Measurements from ENCODE around the gene ATXN2.
A peak's percentile ranks its signal among the peaks of the same experiment; 100 is the strongest.
"Not testable (repeated sequence)": the region's sequence is repeated elsewhere in the genome, so short reads cannot be mapped to it uniquely, and the experiment has no call there.

The ATXN2 gene

DNA sequence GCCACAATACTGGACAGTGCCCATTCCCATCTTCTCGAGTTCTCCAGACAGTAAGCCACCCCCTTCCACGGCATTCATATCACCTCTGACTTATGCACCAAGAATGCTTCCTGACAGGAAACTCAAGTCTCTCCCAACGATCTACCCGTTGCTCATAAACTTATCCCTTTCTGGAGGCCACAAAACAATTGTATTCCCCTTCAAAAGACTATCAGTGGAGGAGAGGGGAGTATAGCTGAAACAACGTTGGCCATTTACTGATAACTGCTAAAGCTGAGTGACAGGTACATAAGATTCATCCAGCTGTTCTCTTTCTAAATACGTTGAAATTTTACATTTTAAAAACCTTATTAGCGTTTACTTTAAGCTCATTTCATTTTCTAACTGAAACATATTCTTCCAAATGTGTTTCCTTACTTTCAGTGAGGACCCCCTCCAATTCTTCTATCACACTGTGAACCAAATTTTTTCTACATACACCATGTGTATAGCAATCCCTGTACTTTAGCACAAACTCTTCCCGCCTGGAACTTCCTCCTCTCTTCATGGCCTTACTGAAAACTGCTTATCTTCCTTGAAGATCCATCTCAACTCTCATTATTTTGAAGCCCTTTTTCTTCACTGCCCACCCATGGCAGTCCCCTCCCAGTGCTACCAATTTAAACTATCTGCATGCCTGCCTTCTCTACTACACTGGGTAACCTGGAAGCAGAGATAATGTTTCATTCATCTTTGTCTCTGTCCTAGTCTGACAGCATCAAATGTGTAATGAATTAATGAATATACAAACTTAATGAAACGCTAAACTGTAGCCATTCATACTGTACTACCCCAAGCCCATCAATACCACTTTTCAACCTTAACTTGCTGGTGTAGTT is 28.8 kb downstream of the ATXN2 start:
- DNase-seq (ENCODE audit: low spot score), result no peak

DNA sequence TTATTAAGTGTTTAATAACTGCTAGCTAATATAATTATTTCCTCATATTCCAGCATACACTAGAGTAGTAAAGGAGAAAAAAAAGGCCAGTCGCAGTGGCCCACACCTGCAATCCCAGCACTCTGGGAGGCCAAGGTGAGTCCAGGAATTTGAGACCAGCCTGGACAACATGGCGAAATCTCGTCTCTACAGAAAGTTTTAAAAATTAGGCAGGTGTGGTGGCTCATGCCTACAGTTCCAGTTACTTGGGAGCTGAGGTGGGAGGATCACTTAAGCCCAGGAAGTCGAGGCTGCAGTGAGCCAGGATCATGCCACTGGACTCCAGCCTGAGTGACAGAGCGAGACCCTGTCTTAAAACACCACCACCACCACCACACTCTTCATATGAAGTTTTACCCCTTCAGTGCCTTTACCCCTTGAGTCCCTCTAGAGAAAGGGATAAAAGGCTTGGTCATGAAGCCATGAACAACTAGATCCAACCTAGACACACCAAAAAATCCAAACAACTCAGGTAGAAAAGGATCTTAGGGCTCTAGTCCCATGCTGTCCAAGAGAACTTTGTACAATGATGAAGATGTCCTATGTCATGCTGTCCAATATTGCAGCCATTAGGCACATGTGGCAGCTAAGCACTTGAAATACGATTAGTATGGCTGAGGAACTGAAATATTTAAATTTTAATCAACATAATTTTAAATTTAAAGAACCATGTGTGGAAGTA is 29.6 kb downstream of the ATXN2 start:
- no peak for DNase-seq (ENCODE audit: low spot score)

DNA sequence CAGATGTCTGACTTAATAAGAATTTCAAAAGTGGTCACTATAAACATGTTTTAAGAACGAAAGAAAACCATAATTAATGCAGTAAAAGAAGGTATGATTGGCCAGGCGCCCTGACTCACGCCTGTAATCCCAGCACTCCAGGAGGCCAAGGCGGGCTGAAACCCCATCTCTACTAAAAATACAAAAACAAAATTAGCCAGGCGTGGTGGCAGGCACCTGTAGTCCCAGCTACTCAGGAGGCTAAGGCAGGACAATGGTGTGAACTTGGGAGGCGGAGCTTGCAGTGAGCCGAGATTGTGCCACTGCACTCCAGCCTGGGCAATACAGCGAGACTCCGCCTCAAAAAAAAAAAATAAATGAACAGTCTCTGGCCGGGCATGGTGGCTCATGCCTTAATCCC is 38.3 kb downstream of the ATXN2 start:
- not testable (repeated sequence) for DNase-seq (ENCODE audit: low spot score)

DNA sequence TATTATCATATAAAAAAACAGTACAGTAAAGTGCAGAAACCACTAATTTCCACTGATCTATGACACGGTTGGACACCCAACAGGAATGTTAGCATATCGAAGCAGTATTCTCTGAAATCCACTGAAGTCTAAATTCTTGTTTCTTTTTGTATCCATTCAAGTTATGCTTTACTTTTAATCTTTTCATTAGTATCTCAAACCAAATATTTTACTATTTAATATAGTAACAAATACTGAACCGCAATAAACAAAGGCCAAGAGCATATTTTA is 41.1 kb downstream of the ATXN2 start:
- no peak for DNase-seq (ENCODE audit: low spot score)

DNA sequence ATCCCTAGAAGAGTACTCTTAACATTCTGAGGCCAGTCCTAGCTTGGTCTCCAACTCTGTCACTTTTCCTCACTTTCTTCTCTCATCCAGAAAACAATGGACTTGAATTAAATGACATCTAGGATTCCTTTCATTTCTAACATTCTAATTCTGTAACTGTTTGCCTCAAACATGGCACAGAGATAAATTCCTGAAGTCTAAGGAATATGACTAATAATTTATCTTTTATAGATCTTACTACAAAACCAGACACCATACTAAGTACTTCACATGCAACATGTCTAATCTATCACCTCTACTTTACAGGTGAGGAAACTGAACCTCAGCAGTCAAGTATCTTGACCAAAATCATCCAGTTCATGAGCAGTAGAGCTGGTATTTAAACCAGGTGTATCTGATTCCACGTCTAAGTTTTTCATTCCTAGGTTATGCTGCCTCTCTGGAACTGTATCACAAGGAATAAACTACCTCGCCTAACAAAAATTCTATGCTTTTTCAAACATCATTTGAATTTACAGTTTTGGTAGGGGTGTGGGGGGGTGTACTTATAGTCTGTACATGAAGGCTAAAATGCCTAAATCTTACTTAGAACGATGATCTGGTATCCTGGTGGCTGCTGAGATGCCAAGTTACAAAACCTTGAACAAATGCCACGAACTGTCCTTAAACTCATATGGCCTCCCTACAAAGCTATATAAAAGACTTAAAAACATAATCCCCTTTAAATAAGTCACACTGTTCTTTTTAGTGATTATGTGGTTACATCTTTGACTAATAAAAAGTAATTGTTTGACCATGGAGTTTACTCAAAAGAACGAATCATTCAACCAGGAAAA is 41.6 kb downstream of the ATXN2 start:
- DNase-seq (ENCODE audit: low spot score), result no peak

DNA sequence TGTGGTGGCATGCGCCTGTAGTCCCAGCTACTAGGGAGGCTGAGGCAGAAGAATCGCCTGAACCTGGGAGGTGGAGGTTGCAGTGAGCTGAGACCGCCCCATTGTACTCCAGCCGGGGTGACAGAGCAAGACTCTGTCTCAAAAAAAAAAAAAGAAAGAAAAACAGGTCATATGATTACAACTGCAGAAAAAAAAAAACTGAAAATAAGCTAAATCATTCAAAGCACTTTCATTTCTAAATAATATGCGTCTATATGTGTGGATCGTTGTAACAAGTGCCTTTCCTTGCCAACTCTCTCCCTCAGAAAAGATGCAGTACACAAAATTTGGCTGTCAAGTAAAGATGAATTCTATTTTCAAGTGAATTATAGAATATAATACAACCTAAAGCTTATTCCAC is 42.4 kb downstream of the ATXN2 start:
- no peak for DNase-seq (ENCODE audit: low spot score)

DNA sequence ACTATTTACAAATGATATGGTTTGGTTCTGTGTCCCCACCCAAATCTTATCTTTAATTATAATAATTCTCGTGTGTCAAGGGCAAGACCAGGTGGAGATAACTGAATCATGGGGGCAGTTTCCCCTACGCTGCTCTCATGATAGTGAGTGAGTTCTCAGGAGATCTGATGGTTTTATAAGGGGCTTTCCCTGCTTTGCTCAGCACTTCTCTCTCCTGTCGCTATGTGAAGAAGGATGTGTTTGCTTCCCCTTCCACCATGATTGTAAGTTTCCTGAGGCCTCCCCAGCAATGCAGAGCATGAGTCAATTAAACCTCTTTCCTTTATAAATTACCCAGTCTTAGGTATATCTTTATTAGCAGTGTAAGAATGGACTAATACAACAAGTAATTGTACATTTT is 43.8 kb downstream of the ATXN2 start:
- not testable (repeated sequence) for DNase-seq (ENCODE audit: low spot score)

DNA sequence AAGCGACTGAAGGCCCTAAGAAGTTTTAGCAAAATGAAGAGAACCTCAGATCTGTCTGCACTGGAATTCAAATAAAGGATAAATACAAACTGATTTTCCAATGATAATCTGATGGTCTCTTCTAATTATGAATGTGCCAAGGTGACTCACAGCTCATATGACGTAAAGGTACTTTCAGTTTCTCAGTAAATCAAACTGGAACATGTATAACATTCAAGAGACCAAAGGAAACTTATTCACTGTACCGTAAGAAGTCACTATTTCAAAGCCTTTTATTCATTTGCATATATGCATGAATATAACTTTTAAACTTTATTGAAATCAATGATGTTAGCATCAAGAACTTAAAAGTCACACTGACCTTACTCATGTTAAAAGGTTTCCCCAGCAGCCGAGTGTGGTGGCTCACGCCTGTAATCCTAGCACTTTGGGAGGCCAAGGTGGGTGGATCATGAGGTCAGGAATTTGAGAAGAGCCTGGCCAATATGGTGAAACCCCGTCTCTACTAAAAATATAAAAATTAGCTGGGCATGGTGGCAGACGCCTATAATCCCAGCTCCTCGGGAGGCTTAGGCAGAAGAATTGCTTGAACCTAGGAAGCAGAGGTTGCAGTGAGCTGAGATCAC is 52.2 kb downstream of the ATXN2 start:
- DNase-seq (ENCODE audit: low spot score), result no peak

DNA sequence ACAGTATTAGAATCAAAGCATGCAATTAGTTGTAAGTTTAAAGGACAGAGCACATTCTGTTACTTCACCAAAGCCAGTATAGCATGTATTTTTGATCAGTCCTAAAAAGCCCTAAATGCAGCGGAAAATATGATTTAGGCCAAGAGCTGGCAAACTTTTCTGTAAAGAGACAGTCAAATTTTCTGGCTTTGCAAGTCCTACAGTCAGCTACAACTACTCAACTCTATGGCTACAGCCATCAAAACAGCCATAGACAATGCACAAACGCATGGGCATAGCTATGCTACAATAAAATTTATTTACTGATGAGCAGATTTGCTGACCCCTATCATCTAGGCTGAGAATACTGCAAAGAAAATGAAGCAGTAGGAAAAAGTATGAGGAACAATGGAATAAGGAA is 52.9 kb downstream of the ATXN2 start:
- no peak for DNase-seq (ENCODE audit: low spot score)

DNA sequence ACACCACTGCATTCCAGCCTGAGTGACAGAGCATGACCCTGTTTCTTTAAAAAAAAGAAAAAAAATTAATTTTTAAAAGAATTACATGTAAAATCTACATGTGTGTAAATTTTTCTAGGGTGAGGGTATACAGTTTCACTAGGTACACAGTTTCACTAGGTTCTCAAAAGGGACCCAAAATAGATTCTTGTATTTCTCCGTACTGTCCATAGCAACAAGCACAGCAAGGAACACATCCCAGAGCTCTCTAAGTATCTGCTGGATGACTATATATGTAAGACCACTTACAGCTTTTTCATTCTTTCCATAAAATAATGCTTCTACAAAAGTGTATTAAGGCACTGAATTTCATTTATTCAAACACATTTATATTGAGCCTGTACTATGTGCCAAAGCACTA is 55.1 kb downstream of the ATXN2 start:
- no peak for DNase-seq (ENCODE audit: low spot score)

DNA sequence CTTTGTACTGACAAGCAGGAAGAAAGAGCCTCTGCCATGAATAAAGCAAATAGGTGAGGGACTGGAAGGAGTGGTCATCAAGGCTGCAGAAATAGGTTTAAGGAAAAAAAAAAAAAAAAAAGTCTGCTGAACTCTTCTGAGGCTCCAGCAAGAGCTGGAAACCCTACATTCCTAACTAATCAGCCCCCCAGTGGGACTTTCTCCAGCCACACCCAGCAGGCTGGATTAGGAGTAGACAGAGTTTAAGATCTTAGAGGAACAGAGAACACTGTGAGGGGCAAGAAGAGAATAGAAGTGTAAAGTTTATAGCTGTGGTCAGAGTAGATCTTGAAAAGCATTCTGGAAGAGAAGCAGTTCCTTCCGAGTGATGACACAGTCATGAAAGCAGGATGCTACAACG is 66.4 kb downstream of the ATXN2 start:
- no peak for DNase-seq (ENCODE audit: low spot score)

DNA sequence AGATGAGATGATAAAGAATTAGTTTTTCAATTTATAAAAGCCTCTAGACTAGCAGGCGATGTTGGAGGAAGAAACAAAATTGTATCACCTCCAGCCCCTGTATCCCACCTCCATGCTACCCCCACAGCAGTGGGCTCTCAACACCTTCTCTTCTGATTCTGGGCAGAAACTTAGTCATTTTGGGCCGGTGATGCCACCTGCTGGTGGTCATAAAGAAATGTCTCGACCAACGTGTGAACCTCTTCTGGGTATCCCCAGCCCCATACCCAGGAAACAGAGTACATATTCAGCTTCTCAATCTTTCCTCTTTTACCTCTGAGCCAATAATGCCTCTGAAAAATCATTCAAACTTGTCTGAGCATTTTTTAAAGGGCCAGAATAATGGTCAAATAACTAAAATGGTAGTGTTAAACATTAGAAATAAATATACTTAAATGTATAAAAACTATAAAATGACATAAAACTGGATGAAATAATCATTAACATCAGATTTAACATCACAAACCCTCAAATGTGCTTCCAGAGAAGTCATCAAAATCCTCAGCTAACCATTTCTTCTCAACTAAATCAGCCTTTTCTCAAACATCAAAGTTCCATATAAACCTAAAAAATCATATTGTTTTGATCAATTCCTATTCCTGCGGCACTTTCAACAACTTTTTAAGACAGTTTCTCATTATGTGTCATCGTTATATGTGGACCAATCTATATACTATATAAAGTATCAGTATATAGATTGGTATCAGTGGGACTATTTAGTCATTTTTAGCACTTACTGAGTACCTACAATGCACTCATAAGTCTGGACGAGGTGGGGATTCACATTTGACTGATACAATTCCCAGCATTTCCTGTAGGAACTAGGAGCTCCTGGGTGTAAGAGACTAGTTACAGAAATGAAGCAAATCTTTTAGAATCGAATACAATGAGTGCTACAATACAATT is 69.4 kb downstream of the ATXN2 start:
- peak; percentile 83 for DNase-seq (ENCODE audit: low spot score)

DNA sequence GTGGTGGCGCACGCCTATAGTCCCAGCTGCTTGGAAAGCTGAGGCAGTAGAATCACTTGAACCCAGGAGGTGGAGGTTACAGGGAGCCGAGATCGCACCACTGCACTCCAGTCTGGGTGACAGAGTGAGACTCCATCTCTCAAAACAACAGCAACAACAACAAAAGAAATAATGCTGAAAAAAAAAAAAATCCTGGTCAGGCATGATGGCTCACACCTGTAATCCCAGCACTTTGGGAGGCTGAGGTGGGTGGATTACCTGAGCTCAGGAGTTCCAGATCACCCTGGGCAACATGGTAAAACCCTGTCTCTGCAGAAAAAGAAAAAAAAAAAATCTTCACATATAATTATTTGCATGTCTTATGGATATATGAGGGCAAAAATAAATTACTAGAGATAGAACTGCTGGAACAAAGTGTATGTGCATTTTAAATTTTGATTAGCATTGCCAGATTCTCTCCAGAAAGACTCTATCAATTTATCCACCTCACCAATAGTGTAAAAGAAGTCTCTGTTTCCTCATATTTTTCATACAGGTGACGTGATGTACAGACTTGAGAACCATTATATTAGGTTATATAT is 75.4 kb downstream of the ATXN2 start:
- no peak for DNase-seq (ENCODE audit: low spot score)

DNA sequence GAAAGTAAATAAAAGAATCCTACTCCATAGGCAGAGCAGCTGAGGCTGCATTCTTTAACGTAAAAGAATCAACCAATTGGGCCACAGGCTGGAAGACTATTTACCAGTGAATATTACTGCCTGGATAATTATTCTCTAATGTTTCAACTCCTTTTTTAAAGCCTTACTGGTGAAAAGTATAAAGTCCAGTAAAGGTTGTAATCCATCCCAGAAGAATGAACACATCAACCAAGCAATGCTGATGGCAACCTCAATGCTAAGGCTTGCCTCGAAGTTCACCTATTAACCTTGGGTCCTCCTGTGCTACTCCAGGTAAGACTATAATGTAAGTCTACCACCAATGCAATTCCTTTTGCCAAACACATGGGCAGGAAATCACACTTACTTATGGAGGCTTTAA is 77.3 kb downstream of the ATXN2 start:
- DNase-seq (ENCODE audit: low spot score), result no peak

DNA sequence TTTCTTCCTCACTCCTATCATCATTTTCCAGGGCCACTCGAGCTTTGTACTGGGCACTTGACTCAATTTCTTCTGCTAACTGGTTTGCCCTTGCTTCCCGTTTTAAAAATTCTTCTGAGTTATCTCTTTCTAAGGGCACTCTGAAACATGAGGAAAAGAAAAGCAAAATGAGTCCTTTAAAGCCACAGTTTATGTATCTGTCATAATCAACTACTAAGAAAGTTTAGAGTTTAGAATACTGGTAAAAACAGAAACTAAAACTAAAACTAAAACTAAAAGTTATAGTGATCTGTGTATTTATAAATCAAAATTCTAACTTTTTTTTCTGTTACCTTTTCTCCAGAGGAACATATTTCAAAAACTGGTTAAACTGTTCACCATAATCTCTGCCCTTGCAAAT is 79.2 kb downstream of the ATXN2 start:
- DNase-seq (ENCODE audit: low spot score), result no peak

DNA sequence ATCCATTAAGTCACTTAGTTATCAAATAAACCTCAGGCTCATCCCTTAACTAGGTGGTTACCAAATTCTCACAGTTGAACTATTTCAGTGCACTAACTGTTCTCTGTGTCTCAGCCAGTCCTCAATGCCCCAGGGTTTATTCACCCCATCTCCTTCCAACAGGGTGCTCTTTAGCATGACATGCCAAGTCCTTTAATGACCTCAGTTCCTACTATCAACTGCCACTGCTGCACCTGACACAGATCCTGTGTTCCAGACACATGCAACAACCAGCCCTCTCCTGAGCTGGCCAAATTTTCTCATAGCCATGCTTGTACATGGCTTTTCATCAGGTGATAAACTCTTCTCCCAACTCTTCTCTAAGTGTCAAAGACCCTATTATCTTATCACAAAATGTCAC is 80.0 kb downstream of the ATXN2 start:
- no peak for DNase-seq (ENCODE audit: low spot score)

DNA sequence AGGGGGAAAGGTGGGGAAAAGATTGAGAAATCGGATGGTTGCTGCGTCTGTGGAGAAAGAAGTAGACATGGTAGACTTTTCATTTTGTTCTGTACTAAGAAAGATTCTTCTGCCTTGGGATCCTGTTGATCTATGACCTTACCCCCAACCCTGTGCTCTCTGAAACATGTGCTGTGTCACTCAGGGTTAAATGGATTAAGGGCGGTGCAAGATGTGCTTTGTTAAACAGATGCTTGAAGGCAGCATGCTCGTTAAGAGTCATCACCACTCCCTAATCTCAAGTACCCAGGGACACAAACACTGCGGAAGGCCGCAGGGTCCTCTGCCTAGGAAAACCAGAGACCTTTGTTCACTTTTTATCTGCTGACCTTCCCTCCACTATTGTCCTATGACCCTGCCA is 91.4 kb downstream of the ATXN2 start:
- DNase-seq (ENCODE audit: low spot score), result not testable (repeated sequence)

DNA sequence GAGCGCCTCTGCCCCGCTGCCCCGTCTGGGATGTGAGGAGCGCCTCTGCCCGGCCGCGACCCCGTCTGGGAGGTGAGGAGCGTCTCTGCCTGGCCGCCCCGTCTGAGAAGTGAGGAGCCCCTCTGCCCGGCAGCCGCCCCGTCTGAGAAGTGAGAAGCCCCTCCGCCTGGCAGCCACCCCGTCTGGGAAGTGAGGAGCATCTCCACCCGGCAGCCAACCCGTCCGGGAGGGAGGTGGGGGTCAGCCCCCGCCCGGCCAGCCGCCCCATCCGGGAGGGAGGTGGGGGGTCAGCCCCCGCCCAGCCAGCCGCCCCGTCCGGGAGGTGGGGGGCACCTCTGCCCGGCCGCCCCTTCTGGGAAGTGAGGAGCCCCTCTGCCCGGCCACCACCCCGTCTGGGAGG is 91.9 kb downstream of the ATXN2 start:
- not testable (repeated sequence) for DNase-seq (ENCODE audit: low spot score)

DNA sequence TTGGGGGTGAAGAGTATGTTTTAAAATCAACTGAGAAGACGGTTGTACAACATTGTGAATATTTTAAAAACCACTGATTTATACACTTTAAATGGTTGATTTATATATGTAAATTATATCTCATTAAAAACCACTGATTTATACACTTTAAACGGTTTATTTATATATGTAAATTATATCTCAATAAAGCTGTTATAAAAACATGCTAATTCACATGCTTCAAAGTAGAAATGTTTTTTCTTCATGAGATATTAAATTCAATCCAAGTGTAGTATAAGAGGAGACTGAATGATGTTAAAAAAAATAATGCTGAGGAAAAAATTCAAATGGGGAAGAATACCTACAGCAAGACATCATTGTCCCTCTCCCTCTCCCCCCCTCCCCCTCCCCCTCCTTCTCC is 92.9 kb downstream of the ATXN2 start:
- no peak for DNase-seq (ENCODE audit: low spot score)

DNA sequence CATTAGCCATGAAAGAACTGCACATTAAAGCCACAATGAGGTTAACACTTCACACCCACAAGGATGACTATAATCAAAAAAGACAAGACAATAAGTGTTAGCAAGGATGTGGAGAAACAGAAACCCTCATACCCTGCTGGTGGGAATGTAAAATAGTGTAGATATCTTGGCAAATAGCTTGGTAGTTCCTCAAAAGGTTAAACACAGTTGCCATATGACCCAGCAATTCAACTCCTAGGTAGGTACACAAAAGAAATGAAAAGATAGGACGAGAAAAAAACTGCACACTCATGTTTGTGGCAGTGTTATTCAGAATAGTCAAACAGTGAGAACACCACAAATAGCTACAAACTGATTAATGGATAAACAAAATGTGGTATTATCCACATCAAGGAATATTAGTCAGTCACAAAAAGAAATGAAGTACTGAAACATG is 93.5 kb downstream of the ATXN2 start:
- DNase-seq (ENCODE audit: low spot score), result peak; percentile 16

DNA sequence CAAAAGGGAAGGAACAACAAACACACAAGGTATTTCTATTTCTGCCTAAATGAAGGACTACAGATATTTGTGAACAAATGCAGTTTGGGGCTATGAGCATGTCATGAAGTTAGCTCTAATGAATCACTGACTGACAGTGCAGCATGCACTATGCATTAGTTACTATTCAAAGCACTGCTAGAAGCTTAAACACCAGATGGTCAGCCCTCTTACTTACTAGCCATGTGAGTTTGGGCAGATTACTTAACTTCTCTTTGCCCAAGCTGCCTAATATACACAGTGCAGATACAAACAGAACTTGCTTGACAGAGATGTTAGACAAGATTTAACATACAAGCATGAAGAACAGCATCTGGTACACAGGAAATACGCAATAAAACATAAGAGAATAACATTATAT is 96.0 kb downstream of the ATXN2 start:
- no peak for DNase-seq (ENCODE audit: low spot score)
